Hepatocyte (in vitro differentiated cells): ENCODE results near the gene CDKL5.

Source experiments
- CTCF ChIP-seq: fragments of 200-600 bp; sonication (generic); IDR thresholded peaks from 2 replicates; pipeline ENCODE4 v1.5.1; 2016; ENCODE audit warnings: antibody characterized with exemption, mild to moderate bottlenecking; ENCODE audit not compliant: poor library complexity
- EZH2 ChIP-seq: fragments of 200-600 bp; sonication (generic); IDR thresholded peaks from 2 replicates; pipeline ENCODE4 v1.6.1; 2016; ENCODE audit warnings: antibody characterized with exemption, mild to moderate bottlenecking, borderline replicate concordance

- TF ChIP-seq CTCF (no peak), EZH2 (no peak)
These were observed 66.4 kb downstream of the CDKL5 start for GRCh38 chrX:18491587-18492340.
